Brain microvascular endothelial cell (primary cell): Measurements from ENCODE around the gene MED17.
A peak's percentile ranks its signal among the peaks of the same experiment; 100 is the strongest.
"Not testable (repeated sequence)": the region's sequence is repeated elsewhere in the genome, so short reads cannot be mapped to it uniquely, and the experiment has no call there.

Experiments
- DNase-seq: peaks from one replicate; pipeline ENCODE4 v3.0.0-alpha.2; 2020
- H3K27ac ChIP-seq: fragments of 250-450 bp; sonication (Bioruptor Pico); 2 replicates; pipeline ENCODE4 v1.5.1; 2020; ENCODE audit warnings: mild to moderate bottlenecking, moderate library complexity
- H3K27me3 ChIP-seq: fragments of 250-450 bp; sonication (Bioruptor Pico); replicated peaks from 2 replicates; pipeline ENCODE4 v1.5.1; 2020; ENCODE audit warnings: mild to moderate bottlenecking
- H3K36me3 ChIP-seq: fragments of 250-450 bp; sonication (Bioruptor Pico); replicated peaks from 2 replicates; pipeline ENCODE4 v1.5.1; 2020; ENCODE audit warnings: mild to moderate bottlenecking
- H3K4me3 ChIP-seq: 2 replicates; pipeline ENCODE4 v1.5.1; 2011; ENCODE audit warnings: low read depth, mild to moderate bottlenecking, control low read depth, low read length, moderate library complexity
- CTCF ChIP-seq: IDR thresholded peaks from 2 replicates; pipeline ENCODE4 v1.5.1; 2011; ENCODE audit warnings: low read depth, mild to moderate bottlenecking, moderate library complexity, low read length, control low read depth, inconsistent platforms; ENCODE audit errors: missing control alignments
- in situ Hi-C: cut with HindIII; loops from 2 replicates; pipeline ENCODE4 v1.10.0; 2017; ENCODE audit warnings: low sequenced_read_pairs, low pct_ligation_motif_present

The MED17 gene

DNA sequence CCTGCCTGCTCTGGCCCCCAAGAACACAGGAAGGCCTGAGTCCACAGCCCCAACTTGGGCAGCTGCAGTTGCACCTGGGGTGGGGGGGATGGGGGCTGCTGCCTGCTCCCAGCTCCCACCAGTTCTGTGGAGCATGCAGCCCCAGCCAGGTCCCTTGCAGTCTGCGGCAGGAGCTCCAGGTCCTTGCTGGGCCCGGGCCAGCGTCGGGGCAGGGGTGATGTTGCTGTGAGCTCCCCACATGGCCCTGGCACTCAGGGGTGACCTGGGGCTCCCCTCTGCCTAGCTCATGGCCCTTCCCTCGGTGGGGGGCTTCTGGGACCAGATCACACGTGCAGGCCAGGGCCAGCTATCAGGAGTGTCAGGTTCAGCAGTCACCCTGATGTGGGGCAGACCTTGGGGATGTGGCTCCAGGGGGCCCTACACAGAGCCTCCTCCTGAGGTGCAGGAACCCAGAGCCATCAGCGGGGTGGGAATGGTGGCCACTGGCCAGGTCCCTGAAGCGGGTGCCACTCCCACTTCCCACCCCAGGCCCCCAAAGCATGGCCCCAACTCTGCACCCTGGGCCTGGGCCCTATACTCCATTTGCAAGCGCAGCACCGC lies 10.4 kb upstream of the MED17 start:
- no peak overlapping the region for H3K27ac ChIP-seq
- TF ChIP-seq CTCF: no peak
- no peak overlapping the region for H3K4me3 ChIP-seq
- DNase-seq: no peak
- no peaks in the 10 kb centered on the region for H3K36me3 ChIP-seq
- H3K27me3 ChIP-seq: no peaks in the 10 kb centered on the region
- in situ Hi-C loops: no loop called here

GRCh38 chr11:93774560-93774959 lies 9.5 kb upstream of the MED17 start:
- H3K27me3 ChIP-seq, H3K36me3 ChIP-seq, in situ Hi-C loops, H3K27ac ChIP-seq, H3K4me3 ChIP-seq, DNase-seq: not testable (repeated sequence)

DNA sequence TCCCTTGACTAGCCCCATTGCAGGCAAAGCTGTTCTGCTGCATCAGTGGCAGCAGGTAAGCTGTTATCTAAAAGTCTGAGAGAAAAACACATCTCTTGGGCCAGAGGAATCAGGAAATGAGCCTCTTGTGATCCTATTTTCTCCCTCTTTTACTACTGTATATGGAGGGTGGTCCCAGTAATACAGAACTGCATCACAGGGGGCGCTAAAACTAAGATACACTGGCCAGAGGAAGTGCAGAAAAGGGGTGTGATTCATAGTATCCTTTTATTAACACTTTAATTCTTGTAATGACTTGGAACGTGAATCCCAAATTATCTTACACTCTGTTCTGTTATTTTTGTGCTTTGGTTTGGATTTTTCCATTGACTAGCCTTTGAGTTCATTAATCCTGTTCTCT lies 8.8 kb upstream of the MED17 start:
- peak; percentile 32 for DNase-seq
- Histone ChIP-seq H3K4me3 (no peak overlapping the region), H3K27me3 (no peaks in the 10 kb centered on the region), H3K27ac (no peak overlapping the region), H3K36me3 (no peaks in the 10 kb centered on the region)
- TF ChIP-seq CTCF: peak; percentile 50
- in situ Hi-C loops: no loop called here

- Histone ChIP-seq H3K27ac (no peak overlapping the region), H3K27me3 (no peaks in the 10 kb centered on the region), H3K4me3 (peak overlapping the region; percentile 100), H3K36me3 (no peaks in the 10 kb centered on the region)
- no peak for TF ChIP-seq CTCF
- no peak for DNase-seq
- in situ Hi-C loops: no loop called here
These were observed 720 bp upstream of the MED17 start for GRCh38 chr11:93783362-93783761.

DNA sequence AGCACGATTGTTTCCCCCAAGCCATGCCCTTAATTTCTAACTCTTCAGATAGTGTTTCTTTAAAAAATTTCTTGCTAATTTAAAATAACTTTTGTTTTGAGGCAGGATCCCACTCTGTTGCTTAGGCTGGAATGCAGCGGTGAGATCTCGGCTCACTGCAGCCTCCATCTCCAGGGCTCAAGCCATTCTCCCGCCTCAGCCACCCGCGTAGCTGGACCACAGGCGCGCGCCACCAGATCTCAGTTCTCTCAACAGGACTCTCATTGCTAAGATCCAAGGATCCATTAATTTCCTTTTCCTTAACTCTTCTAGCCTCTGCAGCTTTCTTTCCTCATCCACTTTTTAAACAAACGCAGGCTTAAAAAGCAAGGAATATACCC lies 327 bp upstream of the MED17 start:
- Histone ChIP-seq H3K27ac (peak overlapping the region; percentile 73), H3K36me3 (no peaks in the 10 kb centered on the region), H3K4me3 (peak overlapping the region; percentile 100), H3K27me3 (no peaks in the 10 kb centered on the region)
- DNase-seq: no peak
- in situ Hi-C loops: no loop called here
- no peak for TF ChIP-seq CTCF

DNA sequence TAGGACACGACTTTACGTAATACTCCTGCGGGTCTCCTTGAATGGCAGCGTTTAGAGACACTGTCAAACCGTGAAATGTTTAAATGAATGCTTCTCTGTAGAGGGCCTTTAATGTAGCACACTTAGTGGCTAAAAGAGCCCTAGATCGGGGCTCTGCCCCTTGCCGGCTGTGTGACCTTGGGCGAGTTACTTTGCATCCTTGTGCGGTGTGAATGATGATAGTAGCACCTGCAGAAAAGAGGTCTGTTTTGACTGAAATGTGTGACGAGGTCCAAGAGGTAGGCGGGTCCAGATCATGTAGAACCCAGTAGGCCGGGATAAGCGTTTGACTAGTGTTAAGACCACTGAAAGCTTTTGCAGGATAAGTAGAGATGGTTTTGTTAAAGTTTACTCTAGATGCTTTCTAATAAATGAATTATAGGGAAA lies 866 bp downstream of the MED17 start:
- DNase-seq: no peak
- H3K4me3 ChIP-seq: peak overlapping the region; percentile 100
- no peaks in the 10 kb centered on the region for H3K27me3 ChIP-seq
- H3K36me3 ChIP-seq: peaks cover 2% of the 10 kb centered on the region
- in situ Hi-C loops: no loop called here
- peak overlapping the region; percentile 73 for H3K27ac ChIP-seq
- no peak for TF ChIP-seq CTCF
